SK-MEL-5 (cell line): ENCODE results near the gene MYO18B. TPM values are rescaled to one million over a fixed set of nuclear protein-coding genes. Genes with fewer than 3 reads are reported as not detected.
"Not testable (repeated sequence)": the region's sequence is repeated elsewhere in the genome, so short reads cannot be mapped to it uniquely, and the experiment has no call there.

Source experiments
- DNase-seq: peaks from one replicate; pipeline ENCODE4 v3.0.0-alpha.2; 2016; ENCODE audit warnings: low read depth, low spot score
- in situ Hi-C: cut with HindIII; loops from 2 replicates; pipeline ENCODE4 v1.10.0; 2016; ENCODE audit warnings: low sequenced_read_pairs, high pct_unique_total_duplicates, low pct_unique_long_range_greater_than_20kb
- total RNA-seq: library from RNA; depleted of rRNA; stranded (reverse); fragments of >200 nt; shearing (Covaris generic); gene quantifications from 2 replicates; pipeline ENCODE4 v1.2.3, GENCODE V29; 2014

Gene MYO18B
- total RNA-seq, 1 experiment from 2014 or later = not detected

DNA sequence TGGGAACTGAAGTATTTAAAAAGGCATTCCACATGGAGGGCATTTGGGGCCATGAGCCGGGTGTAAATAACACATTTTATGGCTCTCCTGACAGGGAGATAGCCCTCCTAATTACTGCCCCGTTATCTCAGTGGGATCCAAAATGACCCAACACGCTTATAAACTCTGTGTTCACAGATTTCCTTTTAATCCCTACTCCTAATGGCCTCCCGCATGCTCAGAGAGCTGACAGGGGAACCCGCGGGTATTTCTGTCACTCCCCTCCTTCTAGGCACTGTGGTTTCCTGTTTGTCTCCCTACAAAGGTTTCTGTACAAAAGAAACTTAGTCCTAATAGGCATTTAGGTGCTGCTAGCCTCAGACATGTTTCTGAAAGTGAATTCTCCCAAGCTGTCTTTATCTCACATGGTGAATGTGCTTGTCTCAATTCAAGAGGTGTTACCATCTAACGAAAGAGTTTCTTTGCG, 224.5 kb downstream of the MYO18B start:
- in situ Hi-C loops = no loop called here

DNA sequence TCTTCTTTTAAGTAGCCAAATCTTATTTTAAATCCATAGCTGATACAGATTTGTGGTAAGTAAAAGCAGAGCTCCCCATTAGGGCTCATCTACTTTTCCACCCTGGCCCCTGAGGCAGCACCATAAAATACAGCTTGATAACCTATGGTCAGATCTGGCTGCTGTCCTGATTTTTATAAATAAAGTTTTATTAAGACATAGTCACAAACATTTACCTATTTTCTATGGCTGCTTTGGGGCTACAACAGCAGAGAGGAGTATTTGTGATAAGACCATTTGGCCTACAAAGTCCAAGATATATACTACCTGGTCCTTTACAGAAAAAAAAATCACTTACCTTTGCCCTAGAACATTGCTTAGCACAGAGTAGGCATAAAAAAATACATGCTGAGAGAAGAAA, 227.3 kb downstream of the MYO18B start:
- DNase-seq = no peak
- in situ Hi-C loops = no loop called here

More for the DNA sequence above, 224.5 kb downstream of the MYO18B start:
- DNase-seq = no peak

DNA sequence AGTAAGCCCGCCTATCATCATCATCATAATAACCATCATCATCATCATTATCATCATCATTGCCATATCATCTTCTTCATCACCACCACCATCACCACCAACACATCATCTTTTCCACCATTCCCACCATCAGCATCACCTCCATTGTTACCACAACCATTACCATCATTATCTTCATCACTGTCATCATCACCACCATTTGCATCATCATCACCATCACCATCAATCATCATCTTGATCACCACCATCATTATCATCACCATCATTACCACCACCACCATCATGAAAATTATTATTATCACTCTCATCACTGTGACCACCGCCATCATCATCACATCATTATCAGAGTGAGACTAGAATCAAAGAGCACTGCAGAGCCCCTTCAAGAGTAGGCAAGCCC, 227.9 kb downstream of the MYO18B start:
- no peak for DNase-seq
- in situ Hi-C loops = no loop called here

GRCh38 chr22:25970374-25970911, 228.5 kb downstream of the MYO18B start:
- DNase-seq = no peak
- in situ Hi-C loops = no loop called here

GRCh38 chr22:25970999-25971811, 229.2 kb downstream of the MYO18B start:
- in situ Hi-C loops = no loop called here
- DNase-seq = no peak

- in situ Hi-C loops = no loop called here
Measured at GRCh38 chr22:25972397-25972796, 230.4 kb downstream of the MYO18B start.

GRCh38 chr22:25976356-25976755, 234.4 kb downstream of the MYO18B start:
- in situ Hi-C loops = no loop called here
- DNase-seq = no peak

More at GRCh38 chr22:25972397-25972796, 230.4 kb downstream of the MYO18B start:
- no peak for DNase-seq

GRCh38 chr22:25979968-25980367, 238.0 kb downstream of the MYO18B start:
- DNase-seq = no peak
- in situ Hi-C loops = no loop called here

DNA sequence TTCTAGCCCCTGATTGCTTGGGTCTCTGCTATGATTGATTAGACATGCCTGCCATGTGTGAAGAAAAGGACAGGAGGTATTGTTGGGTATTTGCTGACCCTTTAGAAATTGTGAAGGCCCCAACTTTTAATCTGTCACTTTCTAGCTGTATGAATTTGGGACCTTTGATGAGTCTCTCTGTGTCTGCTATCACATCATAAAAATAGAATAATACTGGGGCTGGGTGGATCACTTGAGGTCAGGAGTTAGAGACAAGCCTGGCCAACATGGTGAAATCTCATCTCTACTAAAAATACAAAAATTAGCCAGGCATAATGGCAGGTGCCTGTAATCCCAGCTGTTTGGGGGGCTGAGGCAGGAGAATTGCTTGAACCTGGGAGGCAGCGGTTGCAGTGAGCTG, 242.9 kb downstream of the MYO18B start:
- DNase-seq, in situ Hi-C loops: not testable (repeated sequence)

DNA sequence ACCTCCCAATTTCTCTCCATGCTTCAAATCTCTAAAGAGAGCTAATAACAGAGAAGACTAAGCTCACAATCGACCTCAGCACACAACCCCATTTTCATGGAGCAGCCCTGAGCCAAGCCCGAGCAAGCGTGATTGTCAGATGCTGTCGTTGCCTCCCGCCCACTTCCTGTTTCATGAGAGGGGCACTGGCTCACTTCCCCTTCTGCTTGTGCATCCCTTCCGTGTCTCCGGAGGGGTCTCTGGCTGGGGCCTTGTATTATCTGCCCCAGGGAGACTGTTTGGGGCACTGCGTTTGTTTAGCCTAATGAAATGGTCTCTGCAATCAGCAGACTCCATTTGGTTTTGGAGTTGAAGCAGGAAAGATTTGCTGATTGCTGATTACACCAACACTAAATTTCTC, 246.0 kb downstream of the MYO18B start:
- peak; percentile 17 for DNase-seq
- in situ Hi-C loops = no loop called here

- DNase-seq = no peak
- in situ Hi-C loops = no loop called here
Measured at GRCh38 chr22:25990940-25991339, 249.0 kb downstream of the MYO18B start.

DNA sequence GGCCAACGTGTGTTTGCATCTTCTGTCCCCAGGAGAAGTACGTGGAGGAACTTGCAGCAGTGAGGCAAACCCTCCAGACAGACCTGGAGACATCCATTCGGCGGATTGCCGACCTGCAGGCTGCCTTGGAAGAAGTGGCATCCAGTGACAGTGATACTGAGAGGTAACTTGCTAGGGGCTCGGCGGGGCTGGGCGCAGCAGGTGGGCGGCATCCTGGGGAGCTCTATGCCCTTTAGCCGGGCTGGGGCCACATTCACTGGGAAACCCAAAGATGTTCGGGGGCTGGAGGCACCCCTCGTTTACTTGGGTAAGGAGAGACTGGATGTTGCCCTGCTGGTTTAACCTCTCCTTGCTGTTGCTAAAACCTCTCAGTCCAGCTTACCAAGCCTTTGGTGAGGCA, 250.3 kb downstream of the MYO18B start:
- DNase-seq = no peak
- in situ Hi-C loops = no loop called here

- in situ Hi-C loops = no loop called here
- DNase-seq = no peak
Measured at GRCh38 chr22:25996669-25997068, 254.7 kb downstream of the MYO18B start.

DNA sequence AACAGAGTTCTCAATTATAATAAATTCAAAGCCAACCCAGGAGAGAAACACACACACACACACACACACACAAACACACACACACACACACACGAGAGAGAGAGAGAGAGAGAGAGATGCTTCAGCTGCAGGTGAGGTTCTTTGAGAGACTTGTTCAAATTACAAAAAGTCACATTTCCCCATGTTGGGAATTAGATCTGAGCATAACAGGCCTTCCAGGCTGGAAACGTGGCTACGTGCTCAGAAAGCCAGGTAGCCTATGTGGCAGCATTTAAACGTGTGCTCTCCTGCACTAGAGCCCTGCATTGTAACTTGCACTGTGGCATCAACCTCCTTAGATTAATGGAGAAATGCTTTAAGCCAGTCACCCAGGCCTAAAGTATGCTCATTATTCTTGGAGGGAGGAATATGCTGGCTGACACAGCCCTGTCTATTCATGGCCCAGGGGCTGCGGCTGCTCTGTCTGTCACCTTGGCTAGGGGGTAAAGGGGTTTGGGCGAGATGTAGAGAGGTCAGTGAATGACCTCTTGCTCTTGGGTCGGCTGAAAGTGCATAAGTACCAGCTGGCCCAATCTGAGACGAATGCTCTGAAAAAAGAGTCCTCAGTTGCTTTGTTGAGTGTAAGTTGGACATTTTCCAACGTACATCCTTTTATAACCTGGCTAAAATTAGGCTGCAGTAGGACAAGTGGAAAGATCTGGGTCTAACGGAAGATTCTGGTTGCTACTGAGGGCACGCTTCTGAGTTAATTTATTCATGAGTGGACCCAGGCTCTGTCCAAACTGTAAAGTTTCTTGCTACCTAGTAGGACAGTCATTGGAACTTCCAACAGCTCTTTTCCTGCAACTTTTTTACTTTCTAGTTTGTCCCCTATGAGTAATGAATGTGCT, 256.1 kb downstream of the MYO18B start:
- in situ Hi-C loops = no loop called here

DNA sequence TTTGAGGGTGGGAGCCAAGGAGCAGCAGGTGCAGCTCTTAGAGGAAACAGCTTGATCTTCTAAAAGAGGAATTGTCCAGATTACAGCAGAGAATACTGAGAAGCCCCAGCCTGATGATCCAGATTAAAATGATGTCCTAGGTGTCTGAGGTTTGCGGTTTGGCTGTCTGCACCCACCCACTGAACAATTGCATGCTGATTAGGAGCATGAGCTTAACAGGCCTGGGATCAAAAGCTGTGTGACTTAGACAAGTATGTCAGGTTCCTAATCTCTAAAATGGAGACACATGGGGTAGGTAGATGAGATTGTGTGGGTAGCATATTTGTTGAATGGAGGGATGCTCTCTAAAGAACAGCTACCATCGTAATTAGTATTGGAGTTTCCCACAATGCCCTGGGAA, 260.5 kb downstream of the MYO18B start:
- in situ Hi-C loops = no loop called here
- no peak for DNase-seq

More for the DNA sequence above, 256.1 kb downstream of the MYO18B start:
- no peak for DNase-seq

DNA sequence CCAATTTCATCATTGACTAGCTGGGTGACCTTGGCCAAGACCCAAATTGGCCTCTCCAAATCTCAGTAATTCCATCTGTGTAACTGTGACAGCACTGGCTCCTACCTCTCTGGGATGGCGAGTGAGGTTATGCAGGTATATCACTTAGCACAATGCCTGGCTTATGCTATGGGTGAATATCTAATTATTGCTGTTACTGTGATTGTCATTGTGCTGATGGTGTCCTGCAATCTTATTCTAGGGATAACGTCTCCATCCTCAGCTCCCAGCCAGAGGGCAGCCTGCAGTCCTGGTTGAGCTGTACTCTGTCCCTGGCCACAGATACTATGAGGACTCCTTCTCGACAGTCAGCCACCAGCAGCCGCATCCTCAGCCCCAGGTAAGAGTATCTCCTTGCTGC, 262.5 kb downstream of the MYO18B start:
- in situ Hi-C loops = no loop called here
- DNase-seq = no peak

- in situ Hi-C loops = no loop called here
- DNase-seq = no peak
Measured at GRCh38 chr22:26008587-26008986, 266.6 kb downstream of the MYO18B start.

GRCh38 chr22:26016916-26017315, 274.9 kb downstream of the MYO18B start:
- in situ Hi-C loops = no loop called here
- no peak for DNase-seq
